ENCODE results near the gene HEATR3.
A peak's percentile ranks its signal among the peaks of the same experiment; 100 is the strongest.

The HEATR3 gene

DNA sequence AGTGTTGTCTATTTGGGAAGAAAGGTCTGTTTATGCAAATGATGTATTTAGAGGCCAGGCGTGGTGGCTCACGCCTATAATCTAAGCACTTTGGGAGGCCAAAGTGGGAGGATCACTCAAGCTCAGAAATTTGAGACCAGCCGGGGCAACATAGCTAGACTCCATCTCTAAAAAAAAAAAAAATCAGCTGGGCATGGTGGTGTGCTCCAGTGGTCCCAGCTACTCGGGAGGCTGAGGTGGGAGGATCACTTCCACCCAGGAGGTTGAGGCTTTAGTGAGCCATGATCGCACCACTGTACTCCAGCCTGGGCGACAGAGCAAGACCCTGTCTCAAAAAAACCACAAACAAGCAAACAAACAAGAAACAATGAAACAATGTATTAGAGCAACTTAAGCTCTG lies 18.9 kb upstream of the HEATR3 start:
- intact Hi-C loops (cut with DNase I), result no loop called here
- no peak for DNase-seq

DNA sequence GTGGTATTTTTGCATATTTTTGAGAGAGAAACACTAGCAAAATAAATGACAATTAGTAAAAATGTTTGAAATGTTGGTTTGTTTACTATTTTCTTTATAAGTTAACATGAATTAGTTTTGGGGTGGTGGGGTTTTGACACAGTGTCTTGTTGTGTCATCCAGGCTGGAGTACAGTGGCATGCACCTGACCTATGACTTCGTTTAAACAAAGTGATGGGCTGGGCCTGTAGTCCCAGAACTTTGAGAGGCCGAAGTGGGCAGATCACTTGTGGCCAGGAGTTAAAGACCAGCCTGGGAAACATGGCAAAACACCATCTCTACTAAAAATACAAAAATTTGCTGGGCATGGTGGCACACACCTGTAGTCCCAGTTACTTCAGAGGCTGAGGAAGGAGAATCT lies 17.9 kb upstream of the HEATR3 start:
- DNase-seq, result no peak
- intact Hi-C loops (cut with DNase I), result no loop called here

GRCh38 chr16:50050802-50051201 lies 15.0 kb upstream of the HEATR3 start:
- no peak for DNase-seq
- intact Hi-C loops (cut with DNase I), result no loop called here

GRCh38 chr16:50056226-50056625 lies 9.5 kb upstream of the HEATR3 start:
- intact Hi-C loops (cut with DNase I), result no loop called here
- DNase-seq, result no peak

- intact Hi-C loops (cut with DNase I), result no loop called here
- DNase-seq, result peak in 1 of 42 donors; percentile 35
Measured at GRCh38 chr16:50058091-50058771, 7.5 kb upstream of the HEATR3 start.

- peak in 12 of 42 donors; percentile 21 to 65 (median 31) for DNase-seq
Measured at GRCh38 chr16:50059111-50059510, 6.7 kb upstream of the HEATR3 start.

DNA sequence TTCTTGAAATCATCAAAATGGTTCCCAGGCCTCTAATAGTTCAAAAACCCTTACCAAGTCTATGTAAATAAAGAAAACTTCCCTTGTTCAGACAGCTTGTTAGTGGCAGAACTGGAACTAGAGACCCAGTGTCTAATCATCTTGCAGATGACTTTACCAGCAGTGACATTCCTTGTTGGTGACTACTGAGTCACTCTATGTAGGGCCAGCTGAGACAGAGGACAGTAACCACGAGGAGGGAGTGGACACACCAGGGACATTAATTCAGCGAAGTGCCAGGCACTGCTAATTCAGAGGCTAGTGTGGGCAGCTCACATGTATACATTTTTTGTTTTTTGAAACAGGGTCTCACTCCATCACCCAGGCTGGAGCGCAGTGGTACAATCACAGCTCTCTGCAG lies 6.1 kb upstream of the HEATR3 start:
- DNase-seq, result no peak
- intact Hi-C loops (cut with DNase I), result loop anchor here (10.0 kb wide), 1 partner anchor 155 kb away; no protein-coding TSS in a partner anchor

More at GRCh38 chr16:50059111-50059510, 6.7 kb upstream of the HEATR3 start:
- intact Hi-C loops (cut with DNase I), result no loop called here

GRCh38 chr16:50061326-50061725 lies 4.4 kb upstream of the HEATR3 start:
- intact Hi-C loops (cut with DNase I), result loop anchor here (10.0 kb wide), 1 partner anchor 153 kb away; no protein-coding TSS in a partner anchor
- DNase-seq, result no peak

GRCh38 chr16:50065241-50065623 lies 538 bp upstream of the HEATR3 start:
- DNase-seq, result no peak
- intact Hi-C loops (cut with DNase I), result loop anchor here (5.0 to 10.0 kb wide), 4 partner anchors 38 to 677 kb away; partner anchors contain the start of genes CNEP1R1, CYLD and TENT4B

GRCh38 chr16:50066482-50067289 lies 916 bp downstream of the HEATR3 start:
- intact Hi-C loops (cut with DNase I), result loop anchor here (5.0 to 10.0 kb wide), 4 partner anchors 39 to 676 kb away; partner anchors contain the start of genes CNEP1R1, CYLD and TENT4B
- DNase-seq, result no peak

DNA sequence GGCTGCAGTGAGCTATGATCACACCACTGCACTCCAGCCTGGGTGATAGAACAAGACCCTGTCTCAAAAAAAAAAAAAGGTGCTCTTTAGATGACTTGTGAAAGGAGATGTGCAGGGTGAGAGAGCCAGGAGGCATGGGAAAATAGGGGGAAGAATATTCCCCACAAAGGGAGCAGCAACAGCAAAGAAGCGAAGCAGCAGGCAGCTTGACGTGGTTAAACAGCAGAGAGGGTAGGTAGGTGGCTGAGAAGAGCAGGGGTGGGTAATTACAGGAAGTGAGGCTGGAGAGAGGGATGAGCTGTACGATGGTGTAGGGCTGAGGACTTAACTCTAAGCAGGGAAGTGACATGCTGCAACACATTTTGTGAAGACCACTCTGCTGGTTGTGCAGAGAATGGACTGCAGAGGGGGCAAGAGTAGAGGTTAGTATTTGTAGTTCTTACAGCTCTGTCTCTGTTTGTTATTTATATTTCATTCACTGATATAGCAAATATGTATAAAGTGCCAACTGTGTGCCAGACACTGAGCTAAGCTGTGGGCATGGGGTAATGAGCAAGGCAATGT lies 1.6 kb downstream of the HEATR3 start:
- DNase-seq, result peak in 24 of 42 donors; percentile 4 to 69 (median 28)
- intact Hi-C loops (cut with DNase I), result loop anchor here (5.0 to 10.0 kb wide), 4 partner anchors 40 to 675 kb away; partner anchors contain the start of genes CNEP1R1, CYLD and TENT4B

DNA sequence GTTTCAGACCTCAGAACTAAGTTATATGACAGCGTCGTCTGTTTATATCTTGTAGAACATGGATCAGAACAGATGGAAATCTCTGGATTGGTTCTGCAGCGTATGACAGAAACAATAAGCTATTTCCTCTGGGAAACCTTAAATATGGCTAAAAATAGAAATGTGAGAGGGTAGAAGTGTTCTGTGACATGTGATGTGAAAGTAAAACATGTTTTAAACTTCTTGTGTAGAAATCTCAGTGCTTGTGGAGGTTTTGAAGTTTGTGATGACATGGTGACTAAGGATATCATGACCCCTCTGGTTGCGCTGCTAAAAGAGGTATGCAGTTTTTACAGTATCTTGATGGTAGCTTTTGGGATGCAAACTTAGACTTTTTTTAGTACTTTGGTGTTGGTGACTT lies 2.8 kb downstream of the HEATR3 start:
- no peak for DNase-seq
- intact Hi-C loops (cut with DNase I), result loop anchor here (5.0 to 10.0 kb wide), 4 partner anchors 41 to 674 kb away; partner anchors contain the start of genes CNEP1R1, CYLD and TENT4B

- no peak for DNase-seq
- intact Hi-C loops (cut with DNase I), result loop anchor here (5.0 to 10.0 kb wide), 4 partner anchors 42 to 673 kb away; partner anchors contain the start of genes CNEP1R1, CYLD and TENT4B
Measured at GRCh38 chr16:50069060-50069459, 3.3 kb downstream of the HEATR3 start.

DNA sequence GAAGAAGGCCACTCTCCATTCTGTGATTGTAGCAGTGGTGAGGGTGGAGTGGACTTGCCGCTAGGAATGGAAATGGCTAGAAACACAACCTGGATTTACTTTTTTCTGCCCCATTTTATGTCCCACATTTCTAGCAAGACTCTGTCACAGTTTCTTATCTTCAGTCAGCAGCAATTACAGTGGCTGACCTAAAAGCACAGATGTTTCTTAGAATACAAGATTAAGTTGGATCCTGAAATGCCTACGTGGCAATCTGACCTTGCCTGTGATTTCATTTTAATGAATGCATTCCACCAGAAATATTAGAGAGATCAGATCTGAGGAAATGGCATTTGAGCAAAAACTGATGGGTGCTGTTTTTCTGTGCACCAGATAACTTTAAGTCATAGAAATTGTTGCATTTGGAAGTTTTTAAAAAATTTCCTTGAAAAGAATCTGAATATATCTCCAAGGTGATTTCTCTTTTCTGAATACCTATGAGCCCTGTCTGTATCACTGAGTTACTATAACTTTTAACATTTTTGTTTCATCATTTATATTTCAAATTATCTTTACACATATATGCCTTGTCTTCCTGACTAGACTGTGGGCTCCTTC lies 5.4 kb downstream of the HEATR3 start:
- intact Hi-C loops (cut with DNase I), result no loop called here
- no peak for DNase-seq

DNA sequence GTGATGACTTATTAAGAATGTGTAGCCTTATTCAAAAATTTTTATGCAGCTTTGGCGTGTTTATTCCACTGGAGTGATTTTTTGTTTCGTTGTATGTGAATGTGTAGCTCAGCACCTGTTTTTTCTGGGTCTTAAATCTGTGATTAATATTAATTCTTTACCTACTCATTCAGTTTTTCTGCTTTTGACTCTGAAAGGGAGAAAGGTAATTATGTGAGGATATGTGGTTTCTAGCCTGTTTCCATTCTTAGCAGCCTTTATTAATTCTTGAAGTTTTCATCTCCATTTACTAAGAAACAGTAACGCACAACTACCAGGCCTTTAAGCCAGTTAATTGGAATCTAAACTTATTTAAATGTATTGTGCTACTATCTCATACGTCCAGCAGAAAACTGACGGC lies 7.0 kb downstream of the HEATR3 start:
- no peak for DNase-seq
- intact Hi-C loops (cut with DNase I), result no loop called here

DNA sequence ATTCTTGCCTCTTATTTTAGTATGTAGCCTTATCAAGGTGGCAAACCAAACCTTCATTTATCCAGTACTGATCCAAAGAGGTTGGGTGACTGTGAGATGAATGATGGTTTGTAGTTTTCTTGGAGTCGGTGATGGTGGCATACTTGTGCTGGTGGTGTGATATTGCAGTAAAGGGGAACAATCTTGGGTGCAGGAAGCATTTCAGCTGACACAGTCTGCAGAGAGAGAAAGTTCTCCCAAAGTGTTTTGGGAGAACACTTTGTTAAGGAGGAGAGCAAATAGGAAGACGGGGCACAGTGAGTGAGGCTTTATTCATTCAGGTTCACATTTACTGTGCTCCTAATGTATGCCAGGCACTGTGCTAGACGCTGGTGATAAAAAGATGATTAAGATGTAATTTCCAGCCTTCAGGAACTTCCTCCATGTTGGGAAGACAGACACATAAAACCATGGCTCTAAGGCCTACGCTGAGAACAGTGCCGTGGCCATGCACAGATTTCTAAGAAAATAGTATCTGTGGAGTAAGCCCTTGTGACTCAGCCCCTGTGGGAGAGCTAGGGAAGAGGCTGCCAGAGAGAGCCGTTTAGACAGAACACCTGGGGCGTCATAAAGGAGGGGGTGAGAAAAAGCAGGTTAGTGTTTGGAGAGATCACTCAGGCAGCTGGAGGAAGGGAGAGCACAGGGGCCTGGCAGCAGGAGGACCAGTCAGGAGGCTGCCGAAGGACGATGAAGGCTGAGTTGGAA lies 13.8 kb downstream of the HEATR3 start:
- intact Hi-C loops (cut with DNase I), result no loop called here

GRCh38 chr16:50081428-50082018 lies 15.8 kb downstream of the HEATR3 start:
- intact Hi-C loops (cut with DNase I), result no loop called here
- DNase-seq, result no peak

More for the DNA sequence above, 13.8 kb downstream of the HEATR3 start:
- peak in 38 of 42 donors; percentile 5 to 89 (median 56) for DNase-seq

- intact Hi-C loops (cut with DNase I), result no loop called here
- no peak for DNase-seq
Measured at GRCh38 chr16:50083996-50084395, 18.2 kb downstream of the HEATR3 start.
